ENCODE data around the gene METTL21A.

METTL21A gene

DNA sequence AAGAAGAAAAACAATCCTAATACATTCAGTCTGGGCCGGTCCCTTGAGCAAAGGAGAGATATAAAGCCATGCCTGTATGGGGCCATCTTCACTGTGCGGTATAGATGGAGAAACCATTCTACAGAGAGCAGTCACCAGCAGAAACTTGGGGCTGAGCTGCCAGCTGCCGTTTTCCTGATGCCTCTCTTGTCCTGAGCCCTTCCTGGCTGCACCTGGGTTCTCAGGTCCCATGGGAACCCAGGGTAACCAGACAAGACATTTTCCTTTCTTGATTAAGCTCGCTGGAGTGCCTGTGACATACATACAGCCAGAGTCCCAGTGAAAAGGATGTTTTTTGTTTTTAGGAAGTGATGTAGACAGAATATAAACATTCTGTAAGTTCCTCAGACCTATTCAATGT lies 5.3 kb upstream of the METTL21A start:
- no peak for DNase-seq
- in situ Hi-C loops (cut with MboI; ENCODE audit: low pct_unique_long_range_greater_than_20kb, low sequenced_read_pairs): loop anchor here (25.0 kb wide), 1 partner anchor 432 kb away; no protein-coding TSS in a partner anchor

DNA sequence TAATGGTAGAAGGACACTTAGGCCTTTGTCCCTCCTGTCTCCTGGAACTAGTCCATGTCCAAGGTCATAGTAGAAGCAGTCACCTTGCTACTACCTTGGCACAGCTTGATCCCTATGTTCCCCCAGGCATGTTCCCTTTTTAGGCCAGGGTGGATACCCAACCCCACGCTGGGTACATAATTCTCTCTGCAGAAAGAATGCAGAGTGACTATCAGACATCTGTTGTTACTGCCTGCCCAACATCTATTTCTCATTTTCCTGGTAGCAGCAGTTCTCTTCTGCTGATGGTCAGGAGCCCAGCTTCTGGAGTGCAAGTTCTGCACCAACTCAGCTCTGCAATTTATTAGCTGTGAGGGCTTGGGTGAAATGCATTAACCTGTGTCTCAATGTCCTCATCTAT lies 4.4 kb upstream of the METTL21A start:
- no peak for DNase-seq
- in situ Hi-C loops (cut with MboI; ENCODE audit: low pct_unique_long_range_greater_than_20kb, low sequenced_read_pairs): loop anchor here (25.0 kb wide), 1 partner anchor 433 kb away; no protein-coding TSS in a partner anchor

DNA sequence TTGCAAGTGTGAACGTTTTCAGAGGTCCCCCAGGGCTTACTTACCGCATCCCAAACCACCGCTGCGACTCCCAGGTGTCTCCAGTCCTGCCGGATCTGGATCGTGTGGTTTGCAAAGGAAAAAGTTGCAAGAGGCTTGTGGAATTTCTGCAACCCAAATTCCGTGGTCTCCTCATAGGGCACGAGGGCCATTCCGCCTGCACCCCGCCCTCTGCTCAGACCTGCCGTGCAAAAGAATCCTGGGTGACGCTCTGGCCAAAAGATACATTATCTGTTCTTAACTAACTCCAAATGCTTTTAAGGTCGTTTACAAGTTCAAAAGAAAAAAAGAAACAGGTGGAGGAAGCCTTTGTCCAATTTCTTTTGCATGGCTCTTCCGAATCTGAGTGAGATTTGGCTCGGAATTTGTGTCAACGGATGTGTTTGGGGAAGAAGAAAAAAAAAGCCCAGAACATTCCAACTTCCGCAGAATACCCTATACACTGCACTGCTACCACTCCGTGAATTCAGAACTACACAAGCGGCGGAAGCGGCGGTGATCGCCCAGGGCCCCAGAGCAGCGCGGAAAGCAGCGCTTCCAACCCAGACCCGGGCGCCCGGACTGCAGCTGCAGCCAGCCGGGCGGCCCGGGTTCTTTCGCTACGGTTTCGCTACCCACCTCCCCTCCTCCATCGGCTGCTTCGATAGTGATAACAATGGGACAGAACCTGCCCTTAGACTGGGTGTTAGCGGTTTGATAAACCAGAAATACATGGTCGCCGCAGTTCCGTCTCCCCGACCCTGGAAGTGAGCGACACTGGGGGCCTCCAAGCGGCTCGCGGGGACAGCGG lies 795 bp downstream of the METTL21A start:
- DNase-seq: peak; percentile 88
- in situ Hi-C loops (cut with MboI; ENCODE audit: low pct_unique_long_range_greater_than_20kb, low sequenced_read_pairs): loop anchor here (25.0 kb wide), 1 partner anchor 438 kb away; no protein-coding TSS in a partner anchor

DNA sequence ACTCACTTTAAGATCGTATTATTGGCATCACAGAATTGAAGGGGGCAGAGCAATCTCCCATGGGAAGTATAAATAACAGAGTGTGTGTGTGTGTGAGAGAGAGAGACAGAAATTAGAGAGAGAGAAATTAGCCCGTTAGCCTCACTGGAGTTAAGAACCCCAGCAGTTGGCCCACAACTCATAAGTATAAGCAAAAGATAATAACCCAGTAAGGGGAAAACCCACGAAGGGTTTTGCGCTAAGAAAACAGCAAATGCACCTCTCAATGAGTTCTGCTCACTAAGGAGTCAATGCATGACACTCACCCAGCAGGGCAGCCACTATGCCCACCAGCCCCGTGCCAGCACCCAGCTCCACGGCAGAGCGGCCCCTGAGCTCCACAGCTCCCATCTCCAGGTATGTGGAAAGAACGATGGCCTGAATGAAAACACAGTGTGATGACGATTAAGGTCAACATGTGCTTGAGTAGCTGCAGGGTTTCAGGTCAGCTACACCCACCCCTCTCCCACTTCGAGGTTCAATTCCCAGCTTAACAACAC lies 3.6 kb downstream of the METTL21A start:
- DNase-seq: no peak
- in situ Hi-C loops (cut with MboI; ENCODE audit: low pct_unique_long_range_greater_than_20kb, low sequenced_read_pairs): no loop called here

DNA sequence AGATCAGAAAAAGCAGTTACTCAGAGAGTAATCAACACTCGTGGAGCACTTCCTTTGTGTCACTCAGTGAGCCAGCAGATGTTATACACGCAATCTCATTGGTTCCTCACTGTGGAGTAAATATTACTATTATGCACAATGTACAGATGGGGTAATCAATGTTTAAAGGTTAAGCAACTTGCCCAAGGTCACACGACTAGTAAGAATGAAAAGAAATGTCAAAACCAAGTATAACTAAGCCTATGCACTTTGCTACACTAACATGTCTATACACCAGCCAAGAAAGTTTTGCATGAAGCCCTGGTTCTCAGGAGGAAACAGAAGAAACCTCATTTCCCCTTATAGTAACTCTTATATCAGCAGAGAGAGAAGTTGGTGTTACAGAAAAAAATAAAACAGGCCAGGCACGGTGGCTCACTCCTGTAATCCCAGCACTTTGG lies 5.4 kb downstream of the METTL21A start:
- in situ Hi-C loops (cut with MboI; ENCODE audit: low pct_unique_long_range_greater_than_20kb, low sequenced_read_pairs): no loop called here
- DNase-seq: peak; percentile 79

DNA sequence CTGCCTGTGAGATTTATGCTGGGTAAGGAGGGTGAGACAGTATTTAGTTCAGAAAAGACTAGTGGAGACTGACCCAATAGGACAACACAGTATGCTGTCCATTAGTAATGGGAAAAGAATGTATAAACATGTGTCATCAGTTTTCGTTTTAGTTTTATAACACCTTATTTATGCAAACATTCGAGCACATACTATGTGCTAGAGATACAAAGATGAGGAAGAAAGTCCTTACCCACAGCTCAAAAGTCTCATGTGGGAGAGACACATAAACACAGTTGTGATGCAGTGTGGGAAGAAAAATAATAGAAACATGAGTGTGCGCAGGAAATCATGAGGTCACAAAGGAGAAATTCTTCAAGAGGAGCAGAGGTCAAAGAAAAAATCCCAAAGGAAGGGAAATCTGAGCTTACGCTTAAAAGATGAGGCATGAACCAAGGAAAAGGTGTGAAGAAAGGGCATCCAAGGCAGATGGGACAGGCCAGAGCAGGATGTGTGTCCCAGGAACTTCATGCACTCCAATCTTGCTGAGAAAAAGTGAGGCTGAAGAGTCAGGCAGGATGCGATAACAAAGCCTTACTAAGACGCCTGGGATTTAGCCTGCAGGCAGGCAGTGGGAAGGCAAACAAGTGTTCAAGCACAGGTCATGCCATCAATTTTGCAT lies 8.1 kb downstream of the METTL21A start:
- in situ Hi-C loops (cut with MboI; ENCODE audit: low pct_unique_long_range_greater_than_20kb, low sequenced_read_pairs): no loop called here
- DNase-seq: no peak

DNA sequence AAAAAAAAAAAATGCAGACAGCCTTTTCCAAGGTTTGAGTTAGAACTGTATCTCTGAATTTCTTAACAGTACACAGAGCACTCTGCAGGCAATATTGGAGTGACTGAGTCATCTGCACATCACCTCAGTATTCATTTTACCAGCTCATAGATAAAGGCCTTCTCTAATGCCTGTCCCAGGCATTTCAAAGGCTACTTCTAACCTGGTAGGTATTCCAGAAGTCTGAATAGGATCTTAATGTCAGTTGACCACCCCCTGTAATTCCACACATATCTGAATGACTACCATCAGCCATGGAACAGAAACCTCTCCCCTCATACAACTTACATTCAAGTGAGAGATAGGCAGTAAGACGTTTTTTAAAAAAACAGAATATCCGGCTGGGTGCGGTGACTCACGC lies 9.0 kb downstream of the METTL21A start:
- in situ Hi-C loops (cut with MboI; ENCODE audit: low pct_unique_long_range_greater_than_20kb, low sequenced_read_pairs): no loop called here

DNA sequence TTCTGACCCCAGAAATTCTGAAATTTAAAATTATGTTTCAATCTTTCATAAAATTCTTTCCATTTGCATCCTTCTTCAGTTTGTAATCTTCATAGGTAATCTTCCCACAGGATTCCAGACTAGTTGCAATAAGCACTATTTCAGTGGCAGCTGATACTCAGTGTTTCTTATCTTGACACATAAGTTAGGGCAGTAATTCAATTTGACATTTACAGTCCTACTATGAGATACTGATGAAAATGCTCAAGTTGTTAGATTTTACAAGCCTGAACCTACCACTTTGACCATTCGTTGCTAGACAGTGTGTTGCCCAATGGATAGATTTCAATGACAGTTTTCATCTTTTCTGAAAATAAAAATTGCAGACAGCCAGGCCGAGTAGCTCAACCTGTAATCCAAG lies 10.4 kb downstream of the METTL21A start:
- in situ Hi-C loops (cut with MboI; ENCODE audit: low pct_unique_long_range_greater_than_20kb, low sequenced_read_pairs): no loop called here
- no peak for DNase-seq

More for the DNA sequence above, 9.0 kb downstream of the METTL21A start:
- no peak for DNase-seq

DNA sequence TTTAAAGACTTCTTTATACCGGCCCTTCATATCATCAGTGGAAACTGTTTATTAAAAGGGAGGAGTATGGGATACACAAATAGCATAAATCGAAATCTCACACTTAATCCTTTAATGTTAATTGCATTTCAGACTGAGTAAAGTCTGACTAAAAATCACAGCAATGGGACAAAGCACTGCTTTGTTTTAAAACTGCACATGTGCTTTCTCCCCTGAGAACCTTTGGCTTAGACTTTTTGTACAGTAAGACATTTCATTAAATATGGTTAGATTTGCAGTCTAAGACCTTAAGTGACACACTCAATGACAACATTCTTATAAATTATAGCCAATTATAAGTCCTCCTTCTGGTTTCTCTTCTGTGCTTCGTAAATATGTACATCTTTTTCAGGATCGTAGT lies 12.5 kb downstream of the METTL21A start:
- in situ Hi-C loops (cut with MboI; ENCODE audit: low pct_unique_long_range_greater_than_20kb, low sequenced_read_pairs): no loop called here
- no peak for DNase-seq

DNA sequence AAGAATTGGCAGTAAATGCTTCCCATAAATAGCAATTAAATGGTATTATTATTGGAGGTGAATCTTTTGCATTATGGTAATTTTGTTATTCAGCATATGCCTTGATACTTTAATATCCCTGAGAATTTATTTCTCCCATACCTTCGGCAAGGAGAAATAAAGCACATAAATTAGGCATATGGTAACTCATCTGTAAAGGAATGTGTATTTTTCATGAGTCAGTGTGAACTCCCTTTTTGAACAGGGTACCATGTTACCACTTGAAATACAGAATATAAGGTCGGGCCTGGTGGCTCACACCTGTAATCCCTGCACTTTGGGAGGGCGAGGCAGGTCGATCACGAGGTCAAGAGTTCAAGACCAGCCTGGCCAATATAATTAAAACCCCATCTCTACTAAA lies 18.4 kb downstream of the METTL21A start:
- in situ Hi-C loops (cut with MboI; ENCODE audit: low pct_unique_long_range_greater_than_20kb, low sequenced_read_pairs): no loop called here
- no peak for DNase-seq

DNA sequence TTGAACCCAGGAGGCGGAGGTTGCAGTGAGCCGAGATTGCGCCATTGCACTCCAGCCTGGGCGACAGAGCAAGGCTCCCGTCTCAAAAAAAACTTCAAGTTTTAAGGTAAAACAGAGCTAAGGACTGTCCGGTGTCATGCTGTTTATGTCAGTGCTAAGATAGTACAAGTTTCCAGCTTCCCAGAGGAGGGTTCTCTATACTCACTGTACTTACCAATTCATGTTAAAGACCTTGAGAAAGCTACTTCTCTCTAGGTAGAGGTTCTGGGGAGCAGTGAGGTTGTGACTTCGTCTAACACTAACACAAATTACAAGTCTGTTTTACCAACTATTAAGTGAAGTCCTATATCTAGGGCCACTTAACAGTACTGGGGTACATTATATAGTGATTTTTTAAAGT lies 18.8 kb downstream of the METTL21A start:
- no peak for DNase-seq
- in situ Hi-C loops (cut with MboI; ENCODE audit: low pct_unique_long_range_greater_than_20kb, low sequenced_read_pairs): no loop called here

DNA sequence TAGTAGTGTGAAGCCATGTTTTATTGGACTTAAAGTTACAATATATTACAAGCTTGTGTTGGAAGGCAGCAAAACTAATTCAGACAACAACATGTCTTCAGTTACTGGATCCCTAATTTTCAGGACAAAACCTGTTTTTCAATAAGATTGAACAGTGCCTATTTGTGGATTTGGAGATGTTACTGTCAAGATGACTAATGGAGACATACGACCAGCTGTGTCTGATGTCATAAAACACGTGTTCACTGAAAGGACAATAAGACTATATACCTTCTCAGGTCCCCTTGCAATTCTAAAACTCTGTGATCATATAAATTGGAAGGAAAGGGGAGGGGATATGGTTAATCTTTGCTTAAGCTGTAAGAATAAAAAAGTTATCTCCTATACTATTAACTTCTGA lies 21.7 kb downstream of the METTL21A start:
- DNase-seq: no peak
- in situ Hi-C loops (cut with MboI; ENCODE audit: low pct_unique_long_range_greater_than_20kb, low sequenced_read_pairs): no loop called here

DNA sequence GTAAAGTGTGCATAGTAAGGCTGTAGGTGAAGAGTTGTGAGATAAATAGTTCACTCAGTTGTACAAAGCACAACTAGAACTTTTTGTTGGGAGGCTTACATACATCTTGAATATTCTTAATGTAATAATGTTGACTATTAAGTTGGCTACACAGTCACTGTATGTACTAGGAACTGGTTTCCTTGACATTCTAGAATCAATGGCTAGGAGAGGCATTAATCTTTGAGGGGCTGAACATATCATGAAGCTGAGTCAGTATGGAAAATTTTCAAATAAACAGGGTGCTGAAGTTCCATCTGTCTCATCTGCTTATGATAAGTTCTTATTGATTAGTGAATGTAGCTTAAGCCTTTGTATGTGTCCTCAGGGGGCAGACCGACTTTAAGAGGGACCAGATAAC lies 23.4 kb downstream of the METTL21A start:
- in situ Hi-C loops (cut with MboI; ENCODE audit: low pct_unique_long_range_greater_than_20kb, low sequenced_read_pairs): no loop called here
- DNase-seq: no peak

DNA sequence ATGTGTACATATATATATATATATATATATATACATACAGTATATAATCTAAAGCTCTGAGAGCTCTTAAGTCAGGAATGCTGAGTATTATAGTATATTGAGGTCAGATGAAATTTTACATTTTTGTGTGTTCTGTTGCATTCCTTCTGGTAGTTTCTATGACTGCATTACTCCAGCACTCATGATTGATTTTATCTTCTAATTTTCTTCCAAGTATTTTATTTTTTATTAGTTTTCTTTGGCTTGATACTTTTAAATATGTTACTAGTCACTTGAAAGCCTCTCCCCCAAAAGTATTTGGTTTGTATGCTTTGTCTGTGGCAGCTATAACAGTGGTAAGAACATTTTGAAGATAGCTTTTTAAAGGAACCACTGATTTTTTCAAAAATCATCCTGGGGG lies 25.0 kb downstream of the METTL21A start:
- in situ Hi-C loops (cut with MboI; ENCODE audit: low pct_unique_long_range_greater_than_20kb, low sequenced_read_pairs): no loop called here
- no peak for DNase-seq

DNA sequence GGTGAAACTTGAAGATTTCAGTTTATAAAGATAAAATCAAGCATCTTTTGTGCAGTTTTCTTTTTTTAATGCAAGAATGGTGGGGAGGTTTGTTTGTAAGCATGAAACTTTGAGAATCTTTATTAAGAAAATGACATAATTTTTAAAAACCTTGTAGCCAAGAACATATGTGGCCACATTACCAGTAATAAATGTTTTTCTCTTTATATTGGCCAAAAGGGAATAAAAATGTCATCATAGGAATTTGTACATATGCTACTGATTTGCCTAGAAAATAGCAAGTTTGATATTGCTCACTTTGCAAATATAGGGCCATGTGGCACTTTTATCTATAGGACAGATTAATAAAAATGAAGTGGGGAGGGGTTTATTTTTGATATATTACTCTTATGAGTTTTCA lies 25.6 kb downstream of the METTL21A start:
- in situ Hi-C loops (cut with MboI; ENCODE audit: low pct_unique_long_range_greater_than_20kb, low sequenced_read_pairs): no loop called here
- no peak for DNase-seq

DNA sequence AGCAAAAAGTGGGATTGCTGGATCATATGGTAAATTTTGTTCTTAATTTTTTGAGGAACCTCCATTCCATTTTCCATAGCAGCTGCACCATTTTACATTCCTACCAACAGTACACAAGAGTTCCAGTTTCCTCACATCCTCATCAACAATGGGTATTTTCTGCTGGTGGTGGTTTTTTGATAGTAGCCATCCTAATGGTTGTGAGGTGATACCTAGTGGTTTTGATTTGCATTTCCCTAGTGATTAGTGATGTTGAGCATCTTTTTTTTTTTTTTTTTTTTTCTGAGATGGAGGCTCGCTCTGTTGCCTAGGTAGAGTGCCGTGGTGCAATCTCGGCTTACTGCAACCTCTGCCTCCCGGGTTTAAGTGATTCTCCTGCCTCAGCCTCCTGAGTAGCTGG lies 30.5 kb downstream of the METTL21A start:
- no peak for DNase-seq
- in situ Hi-C loops (cut with MboI; ENCODE audit: low pct_unique_long_range_greater_than_20kb, low sequenced_read_pairs): no loop called here

DNA sequence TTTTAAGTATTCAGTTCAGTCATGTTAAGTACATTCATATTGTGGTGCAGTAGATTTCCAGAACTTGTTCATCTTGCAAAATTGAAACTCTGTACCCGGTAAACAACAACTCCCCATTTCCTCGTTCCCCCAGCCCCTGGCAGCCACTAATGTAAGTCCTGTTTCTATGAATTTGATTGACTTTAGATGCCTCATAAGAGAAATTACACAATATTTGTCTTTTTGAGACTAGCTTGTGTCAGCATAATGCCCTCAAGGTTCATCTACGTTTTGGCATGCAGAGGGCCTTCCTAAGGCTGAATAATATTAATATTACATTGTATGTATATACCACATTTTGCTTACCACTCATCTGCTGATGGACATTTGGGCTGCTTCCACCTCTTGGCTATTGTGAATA lies 30.9 kb downstream of the METTL21A start:
- in situ Hi-C loops (cut with MboI; ENCODE audit: low pct_unique_long_range_greater_than_20kb, low sequenced_read_pairs): no loop called here
- no peak for DNase-seq

DNA sequence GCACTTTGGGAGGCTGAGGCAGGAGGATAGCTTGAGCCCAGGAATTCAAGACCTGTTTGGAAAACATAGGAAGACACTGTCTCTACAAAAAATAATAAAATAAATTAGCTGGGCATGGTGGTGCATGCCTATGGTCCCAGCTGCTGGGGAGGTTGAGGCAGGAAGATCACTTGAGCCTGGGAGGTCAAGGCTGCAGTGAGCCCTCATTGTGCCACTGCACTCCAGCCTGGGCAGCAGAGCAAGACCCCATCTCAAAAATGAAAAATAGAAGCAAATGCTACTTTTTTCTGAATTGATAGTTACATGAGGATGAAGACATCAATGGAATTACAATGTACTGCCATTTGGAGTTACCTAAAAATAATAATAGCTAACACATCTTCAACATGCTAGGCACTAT lies 31.9 kb downstream of the METTL21A start:
- in situ Hi-C loops (cut with MboI; ENCODE audit: low pct_unique_long_range_greater_than_20kb, low sequenced_read_pairs): no loop called here
- DNase-seq: no peak

DNA sequence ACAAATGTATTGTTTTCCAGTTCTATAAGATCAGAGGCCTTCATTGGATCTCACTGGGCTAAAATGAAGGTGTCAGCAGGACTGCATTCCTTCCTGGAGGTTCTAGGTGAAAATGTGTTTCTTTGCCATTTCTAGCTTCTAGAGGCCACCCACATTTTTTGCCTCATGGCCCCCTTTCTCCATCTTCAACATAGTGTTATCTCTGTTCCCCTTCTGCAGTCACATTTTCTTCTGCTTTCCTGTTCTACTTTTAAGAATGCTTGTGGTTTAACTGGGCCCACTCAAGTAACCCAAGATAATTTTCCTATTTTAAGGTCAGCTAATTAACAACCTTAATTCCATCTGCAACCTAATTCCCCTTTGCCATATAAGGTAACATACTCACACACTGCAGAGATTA lies 36.1 kb downstream of the METTL21A start:
- in situ Hi-C loops (cut with MboI; ENCODE audit: low pct_unique_long_range_greater_than_20kb, low sequenced_read_pairs): no loop called here
- DNase-seq: peak; percentile 6

DNA sequence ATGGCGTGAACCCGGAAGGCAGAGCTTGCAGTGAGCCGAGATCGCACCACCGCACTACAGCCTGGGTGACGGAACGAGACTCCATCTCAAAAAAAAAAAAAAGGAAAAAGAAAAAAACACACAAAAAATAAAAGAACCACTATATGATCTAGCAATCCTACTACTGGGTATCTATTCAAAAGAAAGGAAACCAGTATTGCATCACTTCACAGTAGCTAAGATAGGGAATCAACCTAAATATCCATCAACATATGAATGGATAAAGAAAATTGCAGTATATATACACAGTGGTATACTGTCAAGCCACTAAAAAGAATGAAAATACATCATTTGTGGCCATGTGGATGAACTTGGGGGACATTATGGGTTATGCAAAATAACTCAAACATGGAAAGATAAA lies 37.9 kb downstream of the METTL21A start:
- no peak for DNase-seq
- in situ Hi-C loops (cut with MboI; ENCODE audit: low pct_unique_long_range_greater_than_20kb, low sequenced_read_pairs): no loop called here
